VCaP (cell line): ENCODE data around the gene MARS2.
"Not testable (repeated sequence)": the region's sequence is repeated elsewhere in the genome, so short reads cannot be mapped to it uniquely, and the experiment has no call there.

Experiments
- H3K27ac ChIP-seq: fragments of 450-650 bp; 2 replicates; pipeline ENCODE4 v1.5.1; 2017
- TF ChIP-seq, protein P1 (sequence below): fragments of 450-650 bp; conservative IDR thresholded peaks from 2 replicates; pipeline ENCODE4 v1.5.1; 2017; ENCODE audit warnings: mild to moderate bottlenecking, moderate library complexity

The MARS2 gene

DNA sequence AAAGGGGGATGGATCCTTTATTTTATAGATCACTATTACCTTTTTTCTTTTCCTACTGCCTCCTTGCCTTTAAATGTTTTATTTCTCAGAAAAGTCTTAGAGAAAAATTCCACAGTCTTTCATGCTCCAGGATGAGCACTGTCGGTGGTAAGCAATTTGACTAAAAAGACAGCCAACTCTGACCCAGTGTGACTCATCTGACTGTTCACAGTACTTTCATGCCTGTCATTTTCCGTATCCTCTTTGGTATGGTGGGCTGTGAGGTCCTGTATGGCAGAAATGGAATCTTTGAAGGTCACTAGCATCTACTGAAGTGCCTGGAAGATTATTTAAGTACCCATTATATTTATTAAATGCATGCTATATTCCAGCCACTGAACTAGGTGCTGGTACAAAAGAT is 27.7 kb upstream of the MARS2 start:
- TF ChIP-seq, protein P1, sequence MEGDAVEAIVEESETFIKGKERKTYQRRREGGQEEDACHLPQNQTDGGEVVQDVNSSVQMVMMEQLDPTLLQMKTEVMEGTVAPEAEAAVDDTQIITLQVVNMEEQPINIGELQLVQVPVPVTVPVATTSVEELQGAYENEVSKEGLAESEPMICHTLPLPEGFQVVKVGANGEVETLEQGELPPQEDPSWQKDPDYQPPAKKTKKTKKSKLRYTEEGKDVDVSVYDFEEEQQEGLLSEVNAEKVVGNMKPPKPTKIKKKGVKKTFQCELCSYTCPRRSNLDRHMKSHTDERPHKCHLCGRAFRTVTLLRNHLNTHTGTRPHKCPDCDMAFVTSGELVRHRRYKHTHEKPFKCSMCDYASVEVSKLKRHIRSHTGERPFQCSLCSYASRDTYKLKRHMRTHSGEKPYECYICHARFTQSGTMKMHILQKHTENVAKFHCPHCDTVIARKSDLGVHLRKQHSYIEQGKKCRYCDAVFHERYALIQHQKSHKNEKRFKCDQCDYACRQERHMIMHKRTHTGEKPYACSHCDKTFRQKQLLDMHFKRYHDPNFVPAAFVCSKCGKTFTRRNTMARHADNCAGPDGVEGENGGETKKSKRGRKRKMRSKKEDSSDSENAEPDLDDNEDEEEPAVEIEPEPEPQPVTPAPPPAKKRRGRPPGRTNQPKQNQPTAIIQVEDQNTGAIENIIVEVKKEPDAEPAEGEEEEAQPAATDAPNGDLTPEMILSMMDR: no peak
- H3K27ac ChIP-seq: no peak overlapping the region

DNA sequence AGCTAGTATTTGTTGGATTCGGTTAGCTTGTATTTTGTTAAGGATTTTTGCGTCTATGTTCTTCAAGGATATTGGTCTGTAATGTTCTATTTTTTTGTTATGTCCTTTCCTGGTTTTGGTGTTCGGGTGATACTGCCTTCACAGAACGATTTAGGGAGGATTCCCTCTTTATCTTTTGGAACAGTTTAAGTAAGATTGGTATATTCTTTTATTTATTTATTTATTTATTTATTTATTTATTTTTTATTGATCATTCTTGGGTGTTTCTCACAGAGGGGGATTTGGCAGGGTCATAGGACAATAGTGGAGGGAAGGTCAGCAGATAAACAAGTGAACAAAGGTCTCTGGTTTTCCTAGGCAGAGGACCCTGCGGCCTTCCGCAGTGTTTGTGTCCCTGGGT is 10.0 kb upstream of the MARS2 start:
- H3K27ac ChIP-seq: not testable (repeated sequence)

DNA sequence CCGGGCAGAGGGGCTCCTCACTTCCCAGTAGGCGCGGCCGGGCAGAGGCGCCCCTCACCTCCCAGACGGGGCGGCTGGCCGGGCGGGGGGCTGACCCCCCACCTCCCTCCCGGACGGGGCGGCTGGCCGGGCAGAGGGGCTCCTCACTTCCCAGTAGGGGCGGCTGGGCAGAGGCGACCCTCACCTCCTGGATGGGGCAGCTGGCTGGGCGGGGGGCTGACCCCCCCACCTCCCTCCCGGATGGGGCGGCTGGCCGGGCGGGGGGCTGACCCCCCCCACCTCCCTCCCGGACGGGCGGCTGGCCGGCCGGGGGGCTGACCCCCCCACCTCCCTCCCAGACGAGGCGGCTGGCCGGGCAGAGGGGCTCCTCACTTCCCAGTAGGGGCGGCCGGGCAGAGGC is 9.2 kb upstream of the MARS2 start:
- H3K27ac ChIP-seq: not testable (repeated sequence)

DNA sequence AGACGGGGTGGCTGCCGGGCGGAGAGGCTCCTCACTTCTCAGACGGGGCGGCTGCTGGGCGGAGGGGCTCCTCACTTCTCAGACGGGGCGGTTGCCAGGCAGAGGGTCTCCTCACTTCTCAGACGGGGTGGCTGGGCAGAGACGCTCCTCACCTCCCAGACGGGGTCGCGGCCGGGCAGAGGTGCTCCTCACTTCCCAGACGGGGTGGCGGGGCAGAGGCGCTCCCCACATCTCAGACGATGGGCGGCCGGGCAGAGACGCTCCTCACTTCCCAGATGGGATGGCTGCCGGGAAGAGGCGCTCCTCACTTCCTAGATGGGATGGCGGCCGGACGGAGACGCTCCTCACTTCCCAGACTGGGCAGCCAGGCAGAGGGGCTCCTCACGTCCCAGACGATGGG is 8.6 kb upstream of the MARS2 start:
- not testable (repeated sequence) for H3K27ac ChIP-seq

DNA sequence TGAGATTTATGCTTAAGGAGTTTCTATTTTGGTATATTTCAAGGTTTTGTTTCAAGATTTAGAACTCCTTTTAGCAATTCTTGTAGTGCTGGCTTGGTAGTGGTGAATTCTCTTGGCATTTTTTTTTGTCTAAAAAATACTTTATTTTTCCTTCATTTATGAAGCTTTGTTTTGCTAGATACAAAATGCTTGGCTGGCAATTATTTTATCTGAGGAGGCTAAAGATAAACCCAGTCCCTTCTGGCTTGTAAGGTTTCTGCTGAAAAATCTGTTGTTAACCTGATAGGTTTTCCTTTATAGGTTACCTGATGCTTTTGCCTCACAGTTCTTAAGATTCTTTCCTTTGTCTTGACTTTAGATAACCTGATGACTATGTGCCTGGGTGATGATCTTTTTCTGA is 5.4 kb upstream of the MARS2 start:
- H3K27ac ChIP-seq: not testable (repeated sequence)

DNA sequence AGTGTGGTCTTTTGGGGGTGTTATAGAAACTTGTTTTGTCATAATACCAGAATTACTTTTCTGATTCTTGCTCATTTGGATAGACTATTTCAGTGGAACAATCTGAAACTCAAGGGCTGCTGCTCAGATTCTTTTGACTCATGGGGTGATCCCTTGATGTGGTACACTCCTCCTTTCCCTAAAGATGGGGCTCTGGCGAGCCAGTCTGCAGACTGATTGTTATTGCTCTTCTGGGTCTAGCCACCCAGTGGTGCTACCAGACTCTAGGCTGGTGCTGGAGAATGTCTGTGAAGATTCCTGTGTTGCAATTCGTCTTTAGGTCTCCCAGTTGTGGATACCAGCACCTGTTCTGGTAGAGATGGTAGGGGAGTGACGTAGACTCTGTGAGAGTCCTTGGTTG is 4.2 kb upstream of the MARS2 start:
- H3K27ac ChIP-seq: no peak overlapping the region
- TF ChIP-seq, protein P1: no peak

DNA sequence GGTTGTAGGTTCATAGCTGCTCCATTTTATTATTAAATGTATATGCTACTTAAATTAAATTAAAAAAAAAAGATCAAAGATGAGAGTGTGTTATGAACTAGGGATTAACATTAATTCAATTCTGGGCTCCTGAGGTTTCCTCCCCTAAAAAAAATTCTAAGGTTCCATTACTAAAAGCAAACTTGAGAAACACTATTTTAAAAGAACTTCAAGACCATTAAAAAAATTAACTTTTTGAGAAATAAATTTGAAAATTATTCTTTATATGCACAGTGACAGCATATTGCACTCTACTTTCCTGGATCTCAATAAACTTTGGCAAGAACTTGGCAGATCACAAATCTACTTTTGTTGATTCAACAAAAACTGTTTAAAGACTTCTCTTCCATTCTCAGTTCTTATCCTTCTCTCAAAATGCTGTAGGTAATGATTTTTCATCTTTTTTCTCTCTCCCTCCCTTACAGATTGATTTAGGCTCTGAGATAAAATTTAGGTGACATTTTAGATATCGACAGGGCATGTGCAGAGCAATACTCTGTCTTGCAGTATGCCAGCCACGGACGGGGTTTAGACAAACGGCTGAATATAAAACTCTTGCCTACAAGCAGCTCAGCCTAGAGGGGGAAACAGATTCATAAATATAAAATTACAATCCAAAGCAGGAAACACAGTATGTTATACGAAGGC is 592 bp upstream of the MARS2 start:
- TF ChIP-seq, protein P1: no peak
- H3K27ac ChIP-seq: peak overlapping the region; percentile 81

DNA sequence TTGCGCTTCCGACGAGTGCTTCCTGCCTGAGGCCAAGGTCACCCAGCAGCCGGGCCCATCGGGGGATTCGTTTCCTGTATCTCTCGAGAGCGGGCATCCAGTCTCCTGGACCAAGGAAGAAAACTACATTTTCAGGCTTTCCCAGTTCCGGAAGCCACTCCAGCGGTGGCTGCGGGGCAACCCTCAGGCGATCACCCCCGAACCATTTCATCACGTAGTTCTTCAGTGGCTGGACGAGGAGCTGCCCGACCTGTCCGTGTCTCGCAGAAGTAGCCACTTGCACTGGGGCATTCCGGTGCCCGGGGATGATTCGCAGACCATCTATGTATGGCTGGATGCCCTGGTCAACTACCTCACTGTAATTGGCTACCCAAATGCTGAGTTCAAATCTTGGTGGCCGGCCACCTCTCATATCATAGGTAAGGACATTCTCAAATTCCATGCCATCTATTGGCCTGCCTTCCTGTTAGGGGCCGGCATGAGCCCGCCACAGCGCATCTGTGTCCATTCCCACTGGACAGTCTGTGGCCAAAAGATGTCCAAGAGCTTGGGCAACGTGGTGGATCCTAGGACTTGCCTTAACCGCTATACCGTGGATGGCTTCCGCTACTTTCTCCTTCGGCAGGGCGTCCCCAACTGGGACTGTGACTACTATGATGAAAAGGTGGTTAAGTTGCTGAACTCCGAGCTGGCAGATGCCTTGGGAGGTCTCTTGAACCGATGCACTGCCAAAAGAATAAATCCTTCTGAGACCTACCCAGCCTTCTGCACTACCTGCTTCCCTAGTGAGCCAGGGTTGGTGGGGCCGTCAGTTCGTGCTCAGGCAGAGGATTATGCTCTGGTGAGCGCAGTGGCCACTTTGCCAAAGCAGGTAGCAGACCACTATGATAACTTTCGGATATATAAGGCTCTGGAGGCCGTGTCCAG is 1.0 kb downstream of the MARS2 start:
- TF ChIP-seq, protein P1: no peak
- H3K27ac ChIP-seq: peak overlapping the region; percentile 81

DNA sequence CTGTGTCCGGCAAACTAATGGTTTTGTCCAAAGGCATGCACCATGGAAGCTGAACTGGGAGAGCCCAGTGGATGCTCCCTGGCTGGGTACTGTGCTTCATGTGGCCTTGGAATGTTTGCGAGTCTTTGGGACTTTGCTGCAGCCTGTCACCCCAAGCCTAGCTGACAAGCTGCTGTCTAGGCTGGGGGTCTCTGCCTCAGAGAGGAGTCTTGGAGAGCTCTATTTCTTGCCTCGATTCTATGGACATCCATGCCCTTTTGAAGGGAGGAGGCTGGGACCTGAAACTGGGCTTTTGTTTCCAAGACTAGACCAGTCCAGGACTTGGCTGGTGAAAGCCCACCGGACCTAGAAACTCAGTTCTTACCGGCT is 1.7 kb downstream of the MARS2 start:
- TF ChIP-seq, protein P1: no peak
- H3K27ac ChIP-seq: peak overlapping the region; percentile 81; the same call in 1 of the 2 replicates
